Measurements from ENCODE around the gene PTH1R.

Gene PTH1R

DNA sequence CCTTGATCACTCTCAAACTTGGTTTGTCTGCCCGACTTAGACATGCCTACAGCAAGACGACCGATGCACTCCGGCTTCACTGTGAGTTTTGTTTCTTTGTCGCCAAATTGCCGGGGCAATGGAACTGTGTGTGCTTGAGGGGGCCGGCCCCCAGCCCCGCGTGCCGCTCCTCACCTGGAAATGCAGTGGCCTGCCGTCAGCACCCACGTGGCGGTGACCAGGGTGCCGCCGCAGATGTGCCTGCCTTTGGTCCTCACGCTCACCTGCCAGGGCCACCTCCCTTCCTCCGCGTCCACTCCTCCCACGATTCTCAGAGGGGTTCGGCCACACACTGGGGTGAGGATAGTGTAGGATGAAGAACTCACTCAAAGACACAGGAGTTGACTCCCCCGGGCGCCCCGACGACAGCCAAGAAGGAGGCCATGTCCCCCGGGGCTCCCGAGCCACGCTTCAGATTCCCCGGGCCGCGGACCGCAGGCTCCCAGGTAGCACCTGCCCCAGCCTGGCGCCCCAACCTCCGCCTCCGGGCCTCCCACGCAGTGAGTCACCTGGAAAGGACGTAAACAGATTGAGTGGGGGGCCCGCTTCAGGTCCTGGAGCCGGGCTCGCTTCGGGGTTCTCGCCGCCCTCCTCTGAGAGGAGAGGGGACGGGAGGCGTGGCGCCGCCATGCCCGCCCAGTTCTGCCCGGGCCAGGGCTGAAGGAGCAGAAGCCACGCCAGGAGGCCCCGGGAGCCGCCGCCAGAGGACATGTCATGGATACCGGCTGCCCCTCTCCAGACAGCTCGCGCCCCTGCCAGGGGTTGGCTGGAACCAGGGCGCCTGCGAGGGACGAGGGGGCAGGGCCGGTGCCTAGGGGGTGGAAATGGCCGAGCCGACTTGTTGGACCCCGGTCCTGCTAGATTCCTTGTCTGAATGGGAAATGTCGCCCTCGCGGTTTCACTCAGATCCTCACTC is 43.9 kb upstream of the PTH1R start:
- no peak for DNase-seq (ENCODE audit: low read depth in 1 of 2, low spot score in 1 of 2)
- H3K27ac ChIP-seq (replicated peaks), result no peak overlapping the region
- no peak overlapping the region for H3K4me3 ChIP-seq (replicated peaks; ENCODE audit: insufficient read depth, low read length)
- no peaks in the 10 kb centered on the region for H3K27me3 ChIP-seq (ENCODE audit: insufficient read depth, poor library complexity, severe bottlenecking)
- no peak for TF ChIP-seq POLR2AphosphoS5 (IDR thresholded peaks at IDR 0.05; ENCODE audit: low read depth)
- TF ChIP-seq, protein P1, sequence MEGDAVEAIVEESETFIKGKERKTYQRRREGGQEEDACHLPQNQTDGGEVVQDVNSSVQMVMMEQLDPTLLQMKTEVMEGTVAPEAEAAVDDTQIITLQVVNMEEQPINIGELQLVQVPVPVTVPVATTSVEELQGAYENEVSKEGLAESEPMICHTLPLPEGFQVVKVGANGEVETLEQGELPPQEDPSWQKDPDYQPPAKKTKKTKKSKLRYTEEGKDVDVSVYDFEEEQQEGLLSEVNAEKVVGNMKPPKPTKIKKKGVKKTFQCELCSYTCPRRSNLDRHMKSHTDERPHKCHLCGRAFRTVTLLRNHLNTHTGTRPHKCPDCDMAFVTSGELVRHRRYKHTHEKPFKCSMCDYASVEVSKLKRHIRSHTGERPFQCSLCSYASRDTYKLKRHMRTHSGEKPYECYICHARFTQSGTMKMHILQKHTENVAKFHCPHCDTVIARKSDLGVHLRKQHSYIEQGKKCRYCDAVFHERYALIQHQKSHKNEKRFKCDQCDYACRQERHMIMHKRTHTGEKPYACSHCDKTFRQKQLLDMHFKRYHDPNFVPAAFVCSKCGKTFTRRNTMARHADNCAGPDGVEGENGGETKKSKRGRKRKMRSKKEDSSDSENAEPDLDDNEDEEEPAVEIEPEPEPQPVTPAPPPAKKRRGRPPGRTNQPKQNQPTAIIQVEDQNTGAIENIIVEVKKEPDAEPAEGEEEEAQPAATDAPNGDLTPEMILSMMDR (IDR thresholded peaks at IDR 0.05; ENCODE audit: insufficient read depth, low read length), result no peak
- TF ChIP-seq SPI1 (IDR thresholded peaks at IDR 0.05; ENCODE audit: borderline replicate concordance, low read depth), result no peak
- TF ChIP-seq, protein P2, sequence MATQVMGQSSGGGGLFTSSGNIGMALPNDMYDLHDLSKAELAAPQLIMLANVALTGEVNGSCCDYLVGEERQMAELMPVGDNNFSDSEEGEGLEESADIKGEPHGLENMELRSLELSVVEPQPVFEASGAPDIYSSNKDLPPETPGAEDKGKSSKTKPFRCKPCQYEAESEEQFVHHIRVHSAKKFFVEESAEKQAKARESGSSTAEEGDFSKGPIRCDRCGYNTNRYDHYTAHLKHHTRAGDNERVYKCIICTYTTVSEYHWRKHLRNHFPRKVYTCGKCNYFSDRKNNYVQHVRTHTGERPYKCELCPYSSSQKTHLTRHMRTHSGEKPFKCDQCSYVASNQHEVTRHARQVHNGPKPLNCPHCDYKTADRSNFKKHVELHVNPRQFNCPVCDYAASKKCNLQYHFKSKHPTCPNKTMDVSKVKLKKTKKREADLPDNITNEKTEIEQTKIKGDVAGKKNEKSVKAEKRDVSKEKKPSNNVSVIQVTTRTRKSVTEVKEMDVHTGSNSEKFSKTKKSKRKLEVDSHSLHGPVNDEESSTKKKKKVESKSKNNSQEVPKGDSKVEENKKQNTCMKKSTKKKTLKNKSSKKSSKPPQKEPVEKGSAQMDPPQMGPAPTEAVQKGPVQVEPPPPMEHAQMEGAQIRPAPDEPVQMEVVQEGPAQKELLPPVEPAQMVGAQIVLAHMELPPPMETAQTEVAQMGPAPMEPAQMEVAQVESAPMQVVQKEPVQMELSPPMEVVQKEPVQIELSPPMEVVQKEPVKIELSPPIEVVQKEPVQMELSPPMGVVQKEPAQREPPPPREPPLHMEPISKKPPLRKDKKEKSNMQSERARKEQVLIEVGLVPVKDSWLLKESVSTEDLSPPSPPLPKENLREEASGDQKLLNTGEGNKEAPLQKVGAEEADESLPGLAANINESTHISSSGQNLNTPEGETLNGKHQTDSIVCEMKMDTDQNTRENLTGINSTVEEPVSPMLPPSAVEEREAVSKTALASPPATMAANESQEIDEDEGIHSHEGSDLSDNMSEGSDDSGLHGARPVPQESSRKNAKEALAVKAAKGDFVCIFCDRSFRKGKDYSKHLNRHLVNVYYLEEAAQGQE (IDR thresholded peaks at IDR 0.05; ENCODE audit: insufficient replicate concordance, low read depth), result no peak
- no peak for TF ChIP-seq GABPA (IDR thresholded peaks at IDR 0.05; ENCODE audit: low read depth)

DNA sequence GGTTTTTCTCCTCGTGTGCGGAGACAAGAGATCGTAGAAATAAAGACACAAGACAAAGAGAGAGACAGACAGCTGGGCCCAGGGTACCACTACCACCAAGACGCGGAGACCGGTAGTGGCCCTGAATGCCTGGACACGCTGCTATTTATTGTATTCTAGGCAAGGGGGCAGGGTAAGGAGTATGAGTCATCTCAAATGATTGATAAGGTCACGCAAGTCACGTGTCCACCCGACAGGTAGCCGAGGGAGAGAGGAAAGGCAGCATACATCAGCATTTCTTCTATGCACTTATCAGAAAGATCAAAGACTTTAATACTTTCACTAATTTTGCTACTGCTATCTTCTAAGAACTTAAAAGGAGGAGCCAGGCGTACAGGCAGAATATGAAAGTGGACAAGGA is 42.5 kb upstream of the PTH1R start:
- DNase-seq (ENCODE audit: low read depth in 1 of 2, low spot score in 1 of 2), result no peak
- Histone ChIP-seq H3K27me3 (ENCODE audit: insufficient read depth, poor library complexity, severe bottlenecking) (no peaks in the 10 kb centered on the region), H3K4me3 (replicated peaks; ENCODE audit: insufficient read depth, low read length) (no peak overlapping the region), H3K27ac (replicated peaks) (no peak overlapping the region)
- TF ChIP-seq GABPA (IDR thresholded peaks at IDR 0.05; ENCODE audit: low read depth), result no peak
- TF ChIP-seq POLR2AphosphoS5 (IDR thresholded peaks at IDR 0.05; ENCODE audit: low read depth), result no peak
- TF ChIP-seq SPI1 (IDR thresholded peaks at IDR 0.05; ENCODE audit: borderline replicate concordance, low read depth), result no peak
- TF ChIP-seq, protein P1 (IDR thresholded peaks at IDR 0.05; ENCODE audit: insufficient read depth, low read length), result no peak
- TF ChIP-seq, protein P2 (IDR thresholded peaks at IDR 0.05; ENCODE audit: insufficient replicate concordance, low read depth), result no peak

DNA sequence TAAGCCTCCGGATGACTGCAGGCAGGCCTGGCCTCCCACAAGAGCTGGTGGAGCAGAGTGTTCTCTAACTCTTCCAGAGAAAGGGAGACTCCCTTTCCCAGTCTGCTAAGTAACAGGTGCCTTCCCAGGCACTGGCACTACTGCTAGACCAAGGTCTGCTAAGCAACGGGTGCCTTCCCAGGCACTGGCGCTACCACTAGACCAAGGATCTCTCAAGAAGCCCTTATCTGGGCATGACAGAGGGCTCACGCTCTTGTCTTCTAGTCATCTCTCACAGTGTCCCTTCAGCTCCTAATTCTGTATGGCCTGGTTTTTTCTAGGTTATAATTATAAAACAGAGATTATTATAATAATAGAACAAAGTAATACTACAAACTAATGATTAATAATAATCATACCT is 42.0 kb upstream of the PTH1R start:
- no peak for DNase-seq (ENCODE audit: low read depth in 1 of 2, low spot score in 1 of 2)
- H3K27ac ChIP-seq (replicated peaks), result no peak overlapping the region
- no peak overlapping the region for H3K4me3 ChIP-seq (replicated peaks; ENCODE audit: insufficient read depth, low read length)
- H3K27me3 ChIP-seq (ENCODE audit: insufficient read depth, poor library complexity, severe bottlenecking), result no peaks in the 10 kb centered on the region
- TF ChIP-seq SPI1 (IDR thresholded peaks at IDR 0.05; ENCODE audit: borderline replicate concordance, low read depth) (no peak), GABPA (IDR thresholded peaks at IDR 0.05; ENCODE audit: low read depth) (no peak), POLR2AphosphoS5 (IDR thresholded peaks at IDR 0.05; ENCODE audit: low read depth) (no peak)
- TF ChIP-seq, protein P2 (IDR thresholded peaks at IDR 0.05; ENCODE audit: insufficient replicate concordance, low read depth), result no peak
- TF ChIP-seq, protein P1 (IDR thresholded peaks at IDR 0.05; ENCODE audit: insufficient read depth, low read length), result no peak
